HepG2 (cell line): Measurements from ENCODE around the gene ZNF384. TPM values are rescaled to one million over a fixed set of nuclear protein-coding genes. Genes with fewer than 3 reads are reported as not detected.

Experiments
- ARNT ChIP-seq: fragments of 450-650 bp; IDR thresholded peaks from 2 replicates; pipeline ENCODE4 v1.6.1; 2017
- ELF1 ChIP-seq: sonication (generic); formaldehyde crosslinking; IDR thresholded peaks from 2 replicates; pipeline ENCODE4 v1.4.0; 2020; ENCODE audit warnings: missing genetic modification reagents
- HNF1B ChIP-seq: sonication (generic); formaldehyde crosslinking; IDR thresholded peaks from 2 replicates; pipeline ENCODE4 v1.5.1; 2020; ENCODE audit warnings: mild to moderate bottlenecking, moderate library complexity, missing genetic modification reagents
- HOXA9 ChIP-seq: sonication (generic); formaldehyde crosslinking; IDR thresholded peaks from 2 replicates; pipeline ENCODE4 v1.8.1; 2022; ENCODE audit warnings: missing genetic modification reagents, mild to moderate bottlenecking, moderate library complexity, borderline replicate concordance
- JDP2 ChIP-seq: sonication (generic); formaldehyde crosslinking; IDR thresholded peaks from 2 replicates; pipeline ENCODE4 v1.8.1; 2022; ENCODE audit warnings: missing genetic modification reagents, borderline replicate concordance
- KLF11 ChIP-seq: IDR thresholded peaks from 2 replicates; pipeline ENCODE4 v1.6.1; 2016; ENCODE audit warnings: missing compliant biosample characterization
- MEF2D ChIP-seq: sonication (generic); formaldehyde crosslinking; IDR thresholded peaks from 2 replicates; pipeline ENCODE4 v1.5.1; 2020; ENCODE audit warnings: mild to moderate bottlenecking, missing genetic modification reagents
- MTA1 ChIP-seq: sonication (generic); formaldehyde crosslinking; IDR thresholded peaks from 2 replicates; pipeline ENCODE4 v1.4.0; 2020; ENCODE audit warnings: missing genetic modification reagents, mild to moderate bottlenecking, borderline replicate concordance
- NFE2L1 ChIP-seq: sonication (generic); formaldehyde crosslinking; IDR thresholded peaks from 2 replicates; pipeline ENCODE4 v1.4.0; 2020; ENCODE audit warnings: missing genetic modification reagents, mild to moderate bottlenecking, borderline replicate concordance
- NPAS2 ChIP-seq: sonication (generic); formaldehyde crosslinking; IDR thresholded peaks from 2 replicates; pipeline ENCODE4 v1.8.0; 2022; ENCODE audit warnings: mild to moderate bottlenecking, missing genetic modification reagents, borderline replicate concordance
- POLR2AphosphoS2 ChIP-seq: IDR thresholded peaks from 2 replicates; pipeline ENCODE4 v1.6.1; 2011; ENCODE audit warnings: low read depth, low read length, improper control_type of control experiment
- REPIN1 ChIP-seq: sonication (generic); formaldehyde crosslinking; IDR thresholded peaks from 2 replicates; pipeline ENCODE4 v1.8.0; 2022; ENCODE audit warnings: missing genetic modification reagents, low read depth, mild to moderate bottlenecking, borderline replicate concordance
- THAP11 ChIP-seq: IDR thresholded peaks from 2 replicates; pipeline ENCODE4 v1.6.1; 2016; ENCODE audit warnings: missing biosample characterization, missing genetic modification reagents
- TOPORS ChIP-seq: sonication (generic); formaldehyde crosslinking; IDR thresholded peaks from 2 replicates; pipeline ENCODE4 v1.8.0; 2023; ENCODE audit warnings: mild to moderate bottlenecking, missing genetic modification reagents
- ZBTB20 ChIP-seq: sonication (generic); formaldehyde crosslinking; IDR thresholded peaks from 2 replicates; pipeline ENCODE4 v1.8.1; 2023; ENCODE audit warnings: missing genetic modification reagents, low read depth, mild to moderate bottlenecking, borderline replicate concordance
- ZFP1 ChIP-seq: IDR thresholded peaks from 2 replicates; pipeline ENCODE4 v1.6.1; 2016
- ZNF234 ChIP-seq: sonication (generic); formaldehyde crosslinking; conservative IDR thresholded peaks from 2 replicates; pipeline ENCODE4 v1.5.1; 2020; ENCODE audit warnings: mild to moderate bottlenecking, missing genetic modification reagents
- ZNF24 ChIP-seq: fragments of 450-650 bp; IDR thresholded peaks from 2 replicates; pipeline ENCODE4 v1.6.1; 2017; ENCODE audit warnings: antibody characterized with exemption, mild to moderate bottlenecking
- ZNF251 ChIP-seq: sonication (generic); formaldehyde crosslinking; IDR thresholded peaks from 2 replicates; pipeline ENCODE4 v1.9.0; 2021; ENCODE audit warnings: mild to moderate bottlenecking, missing genetic modification reagents
- ZNF431 ChIP-seq: sonication (generic); formaldehyde crosslinking; IDR thresholded peaks from 2 replicates; pipeline ENCODE4 v1.9.0; 2022; ENCODE audit warnings: missing genetic modification reagents, low read depth, mild to moderate bottlenecking, borderline replicate concordance
- ZNF451 ChIP-seq: sonication (generic); formaldehyde crosslinking; IDR thresholded peaks from 2 replicates; pipeline ENCODE4 v1.5.0; 2020; ENCODE audit warnings: mild to moderate bottlenecking, missing genetic modification reagents
- ZNF549 ChIP-seq: sonication (generic); formaldehyde crosslinking; IDR thresholded peaks from 2 replicates; pipeline ENCODE4 v1.5.0; 2020; ENCODE audit warnings: missing genetic modification reagents
- ZNF572 ChIP-seq: sonication (generic); formaldehyde crosslinking; IDR thresholded peaks from 2 replicates; pipeline ENCODE4 v1.5.1; 2020; ENCODE audit warnings: mild to moderate bottlenecking, missing genetic modification reagents
- ZNF7 ChIP-seq: IDR thresholded peaks from 2 replicates; pipeline ENCODE4 v1.6.1; 2016; ENCODE audit warnings: missing biosample characterization, missing genetic modification reagents
- ZNF747 ChIP-seq: sonication (generic); formaldehyde crosslinking; IDR thresholded peaks from 2 replicates; pipeline ENCODE4 v1.8.1; 2023; ENCODE audit warnings: missing genetic modification reagents, mild to moderate bottlenecking, borderline replicate concordance
- polyA plus RNA-seq, 8 experiments: library from polyadenylated mRNA; depleted of rRNA in 3 of 8; stranded (reverse) in 7 of 8; unstranded in 1 of 8; fragments of >200 nt; fragmentation: Illumina TruSeq in 4 of 8; extraction: Trizol in 4 of 8; gene quantifications; 2 replicates each; pipeline versions ENCODE4 v1.2.1 to v1.2.3, GENCODE V29; 2011 to 2016; ENCODE audit warnings: low read depth in 4 of 8, missing spikeins in 1 of 8, mixed read lengths in 1 of 8; ENCODE audit not compliant: insufficient read depth in 1 of 8
- total RNA-seq, 5 experiments: library from RNA; depleted of rRNA; stranded (reverse); fragments of >200 nt; fragmentation: Illumina TruSeq; extraction: Trizol; gene quantifications; 2 replicates each; pipeline ENCODE4 v1.2.3, GENCODE V29; 2016; ENCODE audit warnings: low read depth in 1 of 5
- TF ChIP-seq, protein P1 (sequence below): sonication (generic); formaldehyde crosslinking; IDR thresholded peaks from 2 replicates; pipeline ENCODE4 v1.8.0; 2022; ENCODE audit warnings: missing genetic modification reagents, mild to moderate bottlenecking, borderline replicate concordance

ZNF384 gene
- total and polyA plus RNA-seq, 2 of the 13 experiments (the other 11 are each of a cell fraction or from before 2014, with no cell fraction given): 23.6 to 55.3 TPM

GRCh38 chr12:6723607-6724408, 34.6 kb upstream of the ZNF384 start, which contains the start of gene COPS7A (continued):
- TF ChIP-seq KLF11 (CRISPR knock-in tag) (peak; percentile 88; the same call in 1 of the 2 replicates), ZNF451 (peak; percentile 93; the same call in 1 of the 2 replicates), ELF1 (CRISPR knock-in tag) (peak; percentile 96), ZNF747 (CRISPR knock-in tag) (peak; percentile 85; the same call in 1 of the 2 replicates), ZNF431 (peak; percentile 72), ARNT (no peak), ZNF7 (CRISPR knock-in tag) (no peak), THAP11 (peak; percentile 96), JDP2 (CRISPR knock-in tag) (no peak; the same call in 1 of the 2 replicates), ZNF251 (CRISPR knock-in tag) (no peak), ZFP1 (CRISPR knock-in tag) (peak; percentile 43; the same call in 1 of the 2 replicates), POLR2AphosphoS2 (no peak), ZNF234 (peak; percentile 81; the same call in 1 of the 2 replicates), MTA1 (peak; percentile 89; the same call in 1 of the 2 replicates), ZBTB20 (CRISPR knock-in tag) (peak; percentile 78; the same call in 1 of the 2 replicates), HOXA9 (CRISPR knock-in tag) (no peak), TOPORS (CRISPR knock-in tag) (peak; percentile 89), REPIN1 (CRISPR knock-in tag) (peak; percentile 85), ZNF24 (no peak), HNF1B (CRISPR knock-in tag) (peak; percentile 94), NPAS2 (CRISPR knock-in tag) (no peak), NFE2L1 (CRISPR knock-in tag) (no peak), ZNF572 (CRISPR knock-in tag) (no peak), MEF2D (CRISPR knock-in tag) (no peak; the same call in 1 of the 2 replicates), ZNF549 (CRISPR knock-in tag) (no peak)
- TF ChIP-seq, protein P1, sequence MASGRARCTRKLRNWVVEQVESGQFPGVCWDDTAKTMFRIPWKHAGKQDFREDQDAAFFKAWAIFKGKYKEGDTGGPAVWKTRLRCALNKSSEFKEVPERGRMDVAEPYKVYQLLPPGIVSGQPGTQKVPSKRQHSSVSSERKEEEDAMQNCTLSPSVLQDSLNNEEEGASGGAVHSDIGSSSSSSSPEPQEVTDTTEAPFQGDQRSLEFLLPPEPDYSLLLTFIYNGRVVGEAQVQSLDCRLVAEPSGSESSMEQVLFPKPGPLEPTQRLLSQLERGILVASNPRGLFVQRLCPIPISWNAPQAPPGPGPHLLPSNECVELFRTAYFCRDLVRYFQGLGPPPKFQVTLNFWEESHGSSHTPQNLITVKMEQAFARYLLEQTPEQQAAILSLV (CRISPR knock-in tag): peak; percentile 84
